Measurements from ENCODE around the gene FRMD4A.
A peak's percentile ranks its signal among the peaks of the same experiment; 100 is the strongest.

The FRMD4A gene

DNA sequence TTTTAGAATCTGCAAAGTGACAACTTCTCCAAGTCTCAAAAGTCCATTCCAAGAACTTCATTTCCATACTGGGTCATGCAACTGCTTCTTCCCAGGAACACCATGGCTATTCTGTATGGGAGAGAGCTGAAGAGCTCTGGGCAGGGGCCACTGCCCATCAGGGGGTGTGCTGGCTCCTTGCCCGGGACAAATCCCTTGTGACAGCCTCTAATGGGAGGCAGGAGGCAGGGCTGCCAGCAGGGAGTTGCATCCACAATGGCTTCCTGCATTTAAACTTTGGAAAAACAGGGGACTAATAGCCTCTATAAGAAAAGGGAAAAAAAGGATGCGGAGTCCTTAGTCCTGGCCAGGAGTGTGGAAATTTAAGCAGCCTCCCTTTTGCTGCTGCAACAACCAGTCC lies 18.4 kb upstream of the FRMD4A start:
- H3K4me3 ChIP-seq (ENCODE audit: low read length): no peak overlapping the region
- no peak for DNase-seq (ENCODE audit: low read depth, low spot score)

DNA sequence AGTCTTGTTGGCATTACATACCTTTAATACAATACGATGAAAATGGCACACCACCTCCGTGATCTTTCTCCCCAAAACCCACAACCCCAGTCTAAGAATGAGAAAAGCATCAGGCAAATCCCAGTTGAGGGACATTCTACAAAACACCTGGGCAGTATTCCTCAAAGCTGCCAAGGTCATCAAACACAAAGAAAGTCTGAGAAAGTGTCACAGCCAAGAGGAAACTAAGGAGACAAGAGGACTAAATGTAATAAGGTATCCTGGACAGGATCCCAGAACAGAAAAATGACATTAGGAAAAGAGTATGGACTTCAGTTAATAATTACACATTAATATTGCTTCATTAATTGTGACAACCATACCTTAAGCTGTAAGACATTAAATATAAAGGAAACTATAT lies 14.5 kb upstream of the FRMD4A start:
- H3K4me3 ChIP-seq (ENCODE audit: low read length): no peak overlapping the region
- DNase-seq (ENCODE audit: low read depth, low spot score): no peak

DNA sequence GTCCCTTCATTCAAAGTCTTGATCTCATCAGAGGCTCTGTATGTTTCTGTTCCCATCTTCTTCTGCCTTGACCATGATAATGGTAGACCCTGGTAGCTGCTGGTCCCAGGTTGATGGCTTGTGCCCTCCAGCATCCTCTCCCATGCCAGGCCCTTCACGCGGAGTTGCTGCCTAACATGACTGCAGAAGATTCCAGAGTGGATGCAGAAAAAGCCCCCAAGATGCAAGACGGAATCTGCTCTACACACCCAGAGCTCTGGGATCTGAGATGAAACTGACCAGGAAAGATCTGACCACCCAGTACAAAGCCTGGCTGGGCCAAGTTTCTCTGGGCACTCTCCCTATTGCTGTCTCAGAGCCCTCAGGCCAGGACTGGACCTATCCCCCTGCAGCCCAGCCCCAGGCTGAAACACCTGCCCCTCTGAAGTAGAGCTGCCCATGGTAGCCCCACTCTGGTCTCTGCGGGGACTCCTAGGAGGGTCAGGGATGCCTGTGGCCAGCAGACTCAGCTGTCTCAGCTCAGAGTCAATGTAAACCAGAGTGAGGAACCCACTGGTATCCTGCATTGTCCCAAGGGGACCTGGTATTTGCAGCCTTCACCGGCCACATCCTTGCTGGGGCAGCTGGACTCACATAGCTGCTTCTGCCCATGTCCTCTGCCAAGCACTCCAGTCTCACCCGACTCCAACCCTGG lies 9.5 kb upstream of the FRMD4A start:
- DNase-seq (ENCODE audit: low read depth, low spot score): no peak
- no peak overlapping the region for H3K4me3 ChIP-seq (ENCODE audit: low read length)

DNA sequence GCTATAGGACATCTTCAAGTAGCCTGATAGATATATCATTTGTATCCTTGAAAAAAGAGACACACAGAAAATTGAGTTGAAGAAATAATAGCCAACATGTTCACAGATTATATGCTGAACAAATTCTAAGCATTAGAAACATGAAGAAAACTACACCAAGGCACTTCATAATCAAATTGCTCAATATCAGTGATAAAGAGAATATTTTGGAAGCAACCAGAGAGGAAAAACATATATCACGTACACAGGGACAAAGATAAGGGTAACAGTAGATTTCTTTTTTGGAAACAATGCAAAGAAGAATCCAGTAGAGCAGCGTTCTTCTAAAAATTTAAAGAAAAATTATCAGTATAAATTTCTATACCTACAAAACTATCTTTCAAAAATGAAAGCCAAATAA lies 6.0 kb upstream of the FRMD4A start:
- no peak overlapping the region for H3K4me3 ChIP-seq (ENCODE audit: low read length)
- no peak for DNase-seq (ENCODE audit: low read depth, low spot score)

DNA sequence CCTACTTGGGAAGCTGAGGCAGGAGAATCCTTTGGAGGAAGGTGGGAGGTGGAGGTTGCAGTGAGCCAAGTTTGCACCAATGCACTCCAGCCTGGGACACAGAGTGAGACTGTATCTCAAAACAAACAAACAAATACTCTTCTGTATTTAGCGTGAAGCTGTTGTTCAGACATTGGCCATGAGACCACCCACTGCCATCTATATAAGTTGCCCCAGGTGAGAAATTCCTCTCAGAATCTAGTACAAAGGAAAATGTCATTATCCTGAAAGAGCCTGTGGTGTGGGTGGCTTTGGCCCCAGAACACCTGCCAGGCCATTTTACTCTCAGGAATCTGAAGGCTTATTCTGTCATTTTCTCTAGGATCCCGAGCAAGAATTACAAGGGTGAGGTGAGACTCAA lies 4.0 kb upstream of the FRMD4A start:
- no peak overlapping the region for H3K4me3 ChIP-seq (ENCODE audit: low read length)
- DNase-seq (ENCODE audit: low read depth, low spot score): no peak

DNA sequence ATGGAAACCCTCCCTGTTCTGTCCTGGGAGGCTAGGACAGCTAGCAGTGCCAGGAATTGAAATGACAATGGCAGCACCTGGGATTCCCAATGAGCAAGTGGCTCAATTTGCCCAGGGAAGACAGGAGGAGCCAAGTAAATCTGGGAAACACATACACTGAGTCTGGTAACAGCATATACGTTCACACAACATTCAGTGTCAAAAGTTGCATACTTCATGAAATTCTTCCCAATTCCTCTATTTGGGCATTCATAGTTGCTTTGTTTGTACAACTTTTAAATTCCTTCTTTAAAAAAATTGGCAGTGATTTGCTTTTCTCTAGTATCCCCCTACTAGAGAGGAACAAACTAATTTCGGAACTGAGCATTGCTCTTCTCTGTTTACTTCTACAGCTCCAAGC lies 2.9 kb upstream of the FRMD4A start:
- no peak overlapping the region for H3K4me3 ChIP-seq (ENCODE audit: low read length)
- no peak for DNase-seq (ENCODE audit: low read depth, low spot score)

DNA sequence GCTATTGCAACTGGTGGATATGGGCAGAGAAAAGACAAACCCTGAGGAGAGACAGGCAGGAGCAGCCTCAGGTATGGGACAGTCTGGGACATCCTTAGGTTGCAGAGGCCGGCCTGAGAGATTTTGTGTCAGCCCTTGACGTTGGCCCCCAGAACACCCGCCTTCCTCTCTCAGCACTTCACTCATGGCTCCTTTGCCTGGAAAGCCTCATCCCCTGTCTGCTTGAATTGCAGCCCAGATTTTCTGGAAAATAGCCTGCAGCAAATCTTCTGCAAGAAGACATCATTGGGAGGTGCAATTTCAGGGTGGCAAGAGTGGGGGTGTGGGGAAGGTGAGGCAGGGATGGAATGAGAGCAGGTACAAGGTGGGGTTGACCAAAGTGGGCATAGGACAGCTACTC lies 2.2 kb upstream of the FRMD4A start:
- H3K4me3 ChIP-seq (ENCODE audit: low read length): no peak overlapping the region
- no peak for DNase-seq (ENCODE audit: low read depth, low spot score)

DNA sequence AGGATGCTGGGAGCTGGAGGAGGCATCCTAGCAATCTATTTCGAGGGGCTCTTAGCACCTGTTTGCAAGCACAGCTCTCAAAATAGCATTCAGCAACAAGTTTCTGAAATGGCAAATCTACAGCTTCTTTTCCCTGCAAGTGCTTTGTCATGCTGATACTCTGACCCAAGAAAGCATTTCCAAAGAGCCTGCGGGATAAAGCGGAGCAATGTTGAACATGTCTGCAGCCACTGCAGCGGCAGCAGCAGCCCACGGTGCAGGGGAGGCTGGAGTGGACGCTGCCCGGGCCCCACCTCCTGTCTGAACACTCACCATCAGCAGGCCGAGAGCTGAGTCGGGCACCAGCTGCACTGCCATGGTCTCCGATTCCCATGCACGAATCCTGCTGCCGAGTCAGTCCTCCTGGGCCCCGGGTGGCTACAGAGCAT lies 964 bp downstream of the FRMD4A start:
- DNase-seq (ENCODE audit: low read depth, low spot score): no peak
- H3K4me3 ChIP-seq (ENCODE audit: low read length): no peak overlapping the region

DNA sequence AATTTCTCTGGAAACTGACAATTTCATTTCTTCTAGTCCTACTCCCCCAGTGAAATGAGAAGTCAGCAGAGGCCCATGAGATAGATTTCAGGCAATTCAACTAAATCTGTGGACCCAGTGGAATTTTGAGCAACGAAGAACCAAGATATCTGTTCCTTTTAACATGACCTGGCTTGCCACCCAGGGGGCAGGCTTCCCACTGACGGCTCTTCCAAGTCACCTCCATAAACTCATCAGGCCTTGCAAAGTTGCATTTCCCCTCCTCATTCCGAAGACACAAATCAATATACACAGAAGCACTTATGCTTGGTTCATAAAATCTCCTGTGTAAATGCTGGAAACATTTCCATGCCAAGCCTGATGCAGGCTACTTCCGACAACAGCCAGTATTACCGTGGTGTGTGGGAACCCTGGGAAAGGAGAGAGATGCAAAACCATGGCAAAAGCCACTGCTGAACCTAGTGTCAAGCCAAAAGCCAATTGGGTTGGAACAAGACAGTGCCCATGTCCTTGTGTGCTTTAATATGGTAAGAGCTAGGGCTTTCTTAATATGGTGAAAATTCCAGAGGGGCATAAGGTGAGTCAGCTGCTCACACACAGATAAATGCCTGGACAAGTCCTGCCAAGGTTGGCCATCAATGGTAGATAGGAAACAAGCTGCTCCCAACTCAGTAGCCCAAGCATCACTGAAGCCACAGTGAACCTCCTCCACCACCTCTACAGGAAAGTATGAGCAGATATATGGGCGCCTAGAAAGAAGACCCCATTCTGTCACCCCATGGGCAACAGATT lies 1.6 kb downstream of the FRMD4A start:
- H3K4me3 ChIP-seq (ENCODE audit: low read length): no peak overlapping the region
- no peak for DNase-seq (ENCODE audit: low read depth, low spot score)

DNA sequence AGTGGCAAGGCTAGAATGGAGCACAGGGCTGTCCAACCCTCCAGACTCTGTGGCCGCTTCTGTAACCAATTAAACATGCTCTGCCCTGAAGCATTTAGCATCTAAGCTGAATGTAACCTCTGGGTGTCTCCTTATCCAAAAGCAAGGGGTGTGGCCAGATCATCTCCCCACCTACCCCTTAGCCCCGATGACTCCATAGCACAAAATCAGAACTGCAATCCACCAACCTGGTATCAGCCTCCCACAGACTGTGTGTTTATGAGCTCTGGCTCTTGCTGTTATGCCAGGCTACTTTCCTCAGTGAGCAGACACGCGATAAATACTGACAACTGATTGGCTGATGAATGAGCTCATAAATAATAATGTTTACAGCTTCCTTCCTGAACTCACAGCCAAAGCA lies 3.2 kb downstream of the FRMD4A start:
- H3K4me3 ChIP-seq (ENCODE audit: low read length): no peak overlapping the region
- DNase-seq (ENCODE audit: low read depth, low spot score): no peak

DNA sequence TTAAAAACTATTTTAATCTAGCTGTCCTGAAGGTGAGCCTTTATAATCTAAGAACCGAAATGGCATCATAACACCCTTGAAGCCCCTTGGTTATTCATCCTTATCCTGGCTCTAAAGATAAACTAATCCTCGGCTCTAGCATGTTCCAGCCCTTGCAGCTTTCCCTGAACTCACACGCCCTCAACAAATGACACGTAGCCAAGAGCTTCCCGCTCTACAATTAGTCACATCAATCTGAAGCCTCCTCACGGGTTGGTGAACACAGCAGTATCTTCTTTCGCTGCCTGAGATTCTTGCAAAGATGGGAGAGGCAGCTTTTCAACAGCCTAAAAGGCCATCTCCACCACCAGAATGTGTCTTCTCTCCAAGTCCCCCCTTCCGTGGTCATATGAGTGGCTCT lies 4.1 kb downstream of the FRMD4A start:
- DNase-seq (ENCODE audit: low read depth, low spot score): no peak

DNA sequence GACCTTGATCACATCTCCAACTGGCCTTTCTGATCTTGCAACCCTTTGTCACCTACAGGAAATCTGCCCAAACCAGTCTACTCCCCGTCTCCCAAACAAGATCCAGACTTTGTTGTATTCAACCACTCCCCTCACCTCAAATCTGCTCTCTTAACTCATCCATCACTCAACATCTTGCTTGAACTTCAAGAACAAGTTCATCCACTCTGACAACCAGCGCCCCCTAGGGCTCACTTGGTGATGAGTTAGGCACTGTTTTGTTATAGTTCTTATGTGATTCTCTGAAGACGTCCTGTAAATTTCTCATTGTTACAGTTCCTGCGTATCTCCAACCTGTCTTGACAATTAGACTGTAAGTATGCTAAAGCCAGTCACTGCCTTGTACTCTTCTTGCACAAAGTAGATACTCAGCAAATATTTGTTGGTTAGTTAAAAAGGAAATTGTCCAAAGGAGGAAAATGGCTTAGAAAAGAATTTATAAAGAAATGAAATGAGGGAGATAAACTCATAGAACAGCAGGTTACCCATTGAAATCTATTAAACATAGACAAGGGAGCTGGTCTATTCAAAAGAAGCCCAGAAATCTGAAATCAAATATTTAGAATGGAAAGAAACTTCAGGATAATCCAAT lies 5.3 kb downstream of the FRMD4A start:
- DNase-seq (ENCODE audit: low read depth, low spot score): peak; percentile 70
- H3K4me3 ChIP-seq (ENCODE audit: low read length): no peak overlapping the region

More for the DNA sequence above, 4.1 kb downstream of the FRMD4A start:
- H3K4me3 ChIP-seq (ENCODE audit: low read length): no peak overlapping the region

DNA sequence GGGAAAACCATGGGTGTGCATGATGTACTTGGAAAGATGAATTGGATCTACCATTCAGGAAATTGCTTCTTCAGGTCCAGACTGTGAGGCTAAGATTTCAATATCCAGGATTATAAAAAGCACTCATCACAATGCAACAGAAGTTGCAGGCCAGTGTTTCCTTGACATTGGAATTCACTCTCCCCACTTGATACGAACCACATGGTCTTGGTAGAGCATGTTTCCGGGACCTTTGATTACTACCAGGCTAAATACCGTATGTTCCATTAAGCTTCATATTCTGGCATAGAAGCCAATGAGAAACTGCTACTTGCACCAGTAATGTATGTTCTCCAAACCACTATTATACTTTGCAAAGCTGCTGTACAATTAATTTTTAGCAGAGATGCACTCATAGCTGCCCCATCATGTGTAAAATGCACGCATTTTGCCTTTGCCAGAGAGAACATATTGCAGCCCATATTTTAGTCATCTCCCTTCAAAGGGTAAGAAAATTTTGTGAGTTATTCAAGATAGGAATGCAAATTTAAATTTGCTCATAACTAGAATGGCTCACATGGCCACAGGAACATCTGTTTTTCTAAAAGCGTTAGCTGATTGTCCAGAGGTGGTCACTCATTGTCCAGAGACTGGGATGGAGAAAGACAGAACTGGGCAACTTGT lies 8.1 kb downstream of the FRMD4A start:
- H3K4me3 ChIP-seq (ENCODE audit: low read length): no peak overlapping the region
- no peak for DNase-seq (ENCODE audit: low read depth, low spot score)

DNA sequence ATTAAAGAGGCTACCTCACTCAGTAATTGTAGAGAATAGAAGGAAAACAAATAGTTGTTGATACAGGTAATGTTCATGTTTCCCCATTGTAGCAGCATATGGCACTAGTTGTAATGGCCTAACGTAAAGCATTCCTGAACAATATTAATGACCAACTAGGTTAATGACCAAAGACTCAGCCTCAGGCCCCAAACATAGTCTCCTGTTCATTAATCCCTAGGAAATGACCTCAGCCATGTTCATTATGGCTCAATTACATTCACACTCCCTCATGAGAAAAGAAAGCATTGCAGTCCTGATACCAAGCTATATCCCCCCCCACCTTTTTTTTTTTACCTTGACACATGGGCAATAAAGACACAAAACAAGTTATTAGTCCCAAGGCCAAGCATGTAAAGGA lies 12.7 kb downstream of the FRMD4A start:
- H3K4me3 ChIP-seq (ENCODE audit: low read length): no peak overlapping the region
- DNase-seq (ENCODE audit: low read depth, low spot score): no peak

DNA sequence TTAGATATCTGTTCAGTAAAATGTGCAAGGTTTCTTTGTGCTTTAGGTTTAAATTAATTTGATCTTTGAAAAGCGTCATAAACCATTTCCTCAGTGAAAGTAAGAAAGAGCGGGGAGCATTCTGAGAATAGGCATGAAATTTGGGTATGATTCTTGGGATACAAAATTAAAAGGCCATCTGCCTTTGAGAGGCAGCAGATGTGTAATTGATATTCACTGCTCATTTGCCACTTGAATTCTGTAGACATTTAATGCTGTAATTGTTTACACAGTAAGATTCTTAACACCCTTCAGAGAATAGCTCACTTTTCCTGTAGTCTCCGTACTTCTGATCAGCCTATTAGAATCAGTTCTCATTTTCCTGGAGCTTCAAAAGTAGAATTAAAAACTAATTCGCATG lies 18.7 kb downstream of the FRMD4A start:
- no peak for DNase-seq (ENCODE audit: low read depth, low spot score)
- no peak overlapping the region for H3K4me3 ChIP-seq (ENCODE audit: low read length)

DNA sequence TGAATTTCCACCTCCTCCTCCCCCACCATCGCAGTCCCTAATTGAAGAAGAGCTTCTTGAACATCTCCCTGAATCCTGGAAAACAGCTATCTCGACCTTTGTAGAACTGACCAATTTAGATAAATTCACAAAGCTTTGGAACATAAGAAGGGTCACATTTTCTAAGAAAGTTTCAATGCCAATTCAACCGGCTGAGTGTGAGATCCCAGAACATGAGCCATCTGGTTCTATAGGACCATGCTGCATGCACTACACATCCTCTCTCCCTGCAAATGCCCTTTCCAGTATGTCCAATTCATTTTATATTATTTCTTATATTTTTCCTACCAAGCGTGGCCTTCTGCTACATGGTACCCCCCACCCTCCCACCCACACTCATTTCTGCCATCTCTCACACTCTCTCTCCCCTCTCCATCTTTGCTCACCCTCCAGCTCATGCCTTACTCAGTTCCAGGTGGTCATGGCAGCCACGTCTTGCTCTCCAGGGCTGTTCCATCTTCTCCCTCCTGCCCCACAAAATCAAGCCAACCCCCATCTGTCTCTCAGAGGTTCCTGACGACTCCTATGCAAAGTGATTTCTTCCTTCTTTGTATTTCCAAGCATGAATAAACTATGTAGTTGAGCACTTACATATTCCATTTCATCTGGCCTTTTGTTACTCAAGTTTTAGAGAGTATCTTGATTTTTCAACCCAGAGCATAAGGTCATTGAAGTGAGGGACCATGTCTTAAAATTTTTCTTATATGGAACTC lies 19.3 kb downstream of the FRMD4A start:
- H3K4me3 ChIP-seq (ENCODE audit: low read length): no peak overlapping the region
- no peak for DNase-seq (ENCODE audit: low read depth, low spot score)

DNA sequence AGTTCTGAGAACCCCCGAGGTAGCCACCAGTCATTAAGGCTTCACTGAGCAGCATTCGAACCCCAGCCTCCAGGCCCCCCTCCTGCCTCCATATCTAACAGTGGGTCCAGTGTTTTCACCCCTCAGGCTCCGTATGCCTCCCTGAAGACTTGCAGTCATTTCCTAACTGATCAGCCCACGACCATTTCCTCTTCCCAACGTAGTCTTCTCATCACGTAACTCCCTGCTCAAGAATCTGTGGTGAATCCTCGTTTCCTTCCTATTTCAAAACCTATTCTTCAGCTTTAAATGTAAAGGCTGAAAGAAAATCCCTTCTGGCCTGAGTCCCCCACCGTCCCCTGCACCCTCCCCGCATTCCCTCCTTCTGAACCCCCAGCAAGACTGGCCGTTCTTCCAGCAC lies 21.1 kb downstream of the FRMD4A start:
- no peak for DNase-seq (ENCODE audit: low read depth, low spot score)
- H3K4me3 ChIP-seq (ENCODE audit: low read length): no peak overlapping the region

DNA sequence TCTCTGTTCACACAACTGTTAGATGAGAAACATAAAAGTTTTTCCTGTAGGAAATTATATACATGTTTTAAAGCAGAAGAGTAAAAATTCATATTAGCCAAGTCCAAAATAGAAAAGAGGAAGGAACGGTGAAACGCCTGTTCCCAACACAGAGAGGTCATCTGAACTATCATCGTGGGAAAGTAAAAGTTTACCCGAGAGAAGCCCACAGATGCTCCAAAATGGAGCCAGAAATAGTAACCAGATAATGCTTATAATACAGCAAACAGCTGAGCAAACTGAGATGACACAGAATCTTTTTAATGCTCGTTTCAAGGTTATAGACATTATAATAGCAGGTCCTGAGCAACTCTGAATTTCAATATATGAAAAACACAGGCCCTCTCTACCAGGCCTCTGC lies 24.5 kb downstream of the FRMD4A start:
- no peak overlapping the region for H3K4me3 ChIP-seq (ENCODE audit: low read length)
- no peak for DNase-seq (ENCODE audit: low read depth, low spot score)

DNA sequence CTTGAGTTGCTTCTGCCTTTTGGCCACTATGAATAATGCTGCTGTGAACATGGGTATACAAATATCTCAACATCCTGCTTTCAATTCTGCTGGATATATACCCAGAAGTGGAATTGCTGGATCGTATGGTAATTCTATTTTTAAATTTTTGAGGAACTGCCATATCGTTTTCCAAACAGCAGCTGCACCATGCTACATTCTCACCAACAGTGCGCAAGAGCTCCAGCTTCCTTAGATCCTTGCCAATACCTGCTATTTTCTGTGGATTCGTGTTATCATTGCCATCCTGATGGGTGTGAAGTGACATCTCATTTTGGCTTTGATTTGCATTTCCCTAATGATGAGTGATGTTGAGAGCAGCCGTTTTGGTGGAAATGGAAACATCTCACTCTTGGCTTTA lies 26.7 kb downstream of the FRMD4A start:
- DNase-seq (ENCODE audit: low read depth, low spot score): no peak
- no peak overlapping the region for H3K4me3 ChIP-seq (ENCODE audit: low read length)
